DND-41 (cell line): Measurements from ENCODE around the gene DNAJC4.

Experiments used
- ATAC-seq: fragments of 200-7000 bp; cut with Tn5 transposase; 3 replicates; pipeline ENCODE4 v1.9.1; 2021; ENCODE audit warnings: low read depth; ENCODE audit not compliant: insufficient read depth
- DNase-seq: peaks from one replicate; pipeline ENCODE4 v3.0.0-alpha.2; 2020
- H2AFZ ChIP-seq: 2 replicates; pipeline ENCODE4 v1.6.0; 2012; ENCODE audit warnings: low read depth, low read length
- H3K27ac ChIP-seq: 2 replicates; pipeline ENCODE4 v1.5.1; 2012; ENCODE audit warnings: low read length, inconsistent platforms
- H3K27me3 ChIP-seq: fragments of 200-600 bp; sonication (generic); 2 replicates; pipeline ENCODE4 v1.6.0; 2012; ENCODE audit warnings: low read length, mild to moderate bottlenecking, inconsistent platforms; ENCODE audit not compliant: insufficient read depth, poor library complexity
- H3K36me3 ChIP-seq: 2 replicates; pipeline ENCODE4 v1.5.1; 2012; ENCODE audit warnings: low read length, inconsistent platforms; ENCODE audit not compliant: insufficient read depth
- H3K4me1 ChIP-seq: 2 replicates; pipeline ENCODE4 v1.5.1; 2012; ENCODE audit warnings: mild to moderate bottlenecking, low read length; ENCODE audit not compliant: insufficient read depth
- H3K4me2 ChIP-seq: 2 replicates; pipeline ENCODE4 v1.6.0; 2012; ENCODE audit warnings: mild to moderate bottlenecking, moderate library complexity, low read length, inconsistent platforms; ENCODE audit not compliant: insufficient read depth
- H3K4me3 ChIP-seq, 2 experiments: fragments of 200-600 bp in 1 of 2; shearing (Covaris generic) in 1 of 2; 2 replicates each; pipeline ENCODE4 v1.5.1; 2012 to 2016; ENCODE audit warnings: inconsistent platforms in 2 of 2, low read length in 2 of 2, mild to moderate bottlenecking in 2 of 2, low read depth in 1 of 2, moderate library complexity in 1 of 2
- H3K79me2 ChIP-seq: 2 replicates; pipeline ENCODE4 v1.6.0; 2012; ENCODE audit warnings: low read length, inconsistent platforms; ENCODE audit not compliant: insufficient read depth
- H3K9ac ChIP-seq: 2 replicates; pipeline ENCODE4 v1.6.0; 2012; ENCODE audit warnings: low read depth, mild to moderate bottlenecking, inconsistent platforms, low read length, moderate library complexity
- H3K9me3 ChIP-seq: 2 replicates; pipeline ENCODE4 v1.5.1; 2012; ENCODE audit warnings: low read length, moderate library complexity, mild to moderate bottlenecking, inconsistent platforms; ENCODE audit not compliant: insufficient read depth, severe bottlenecking
- H4K20me1 ChIP-seq: 2 replicates; pipeline ENCODE4 v1.6.0; 2012; ENCODE audit warnings: low read length; ENCODE audit not compliant: insufficient read depth
- CTCF ChIP-seq: IDR thresholded peaks from 2 replicates; pipeline ENCODE4 v1.5.1; 2012; ENCODE audit warnings: borderline replicate concordance, low read length, moderate library complexity, mild to moderate bottlenecking; ENCODE audit not compliant: poor library complexity, severe bottlenecking; ENCODE audit errors: extremely low read depth
- EZH2 ChIP-seq: IDR thresholded peaks from 3 replicates; pipeline ENCODE4 v1.6.1; 2012; ENCODE audit warnings: borderline replicate concordance, low read depth, mild to moderate bottlenecking, moderate library complexity, low read length, inconsistent platforms; ENCODE audit not compliant: severe bottlenecking

DNAJC4 gene, protein sequence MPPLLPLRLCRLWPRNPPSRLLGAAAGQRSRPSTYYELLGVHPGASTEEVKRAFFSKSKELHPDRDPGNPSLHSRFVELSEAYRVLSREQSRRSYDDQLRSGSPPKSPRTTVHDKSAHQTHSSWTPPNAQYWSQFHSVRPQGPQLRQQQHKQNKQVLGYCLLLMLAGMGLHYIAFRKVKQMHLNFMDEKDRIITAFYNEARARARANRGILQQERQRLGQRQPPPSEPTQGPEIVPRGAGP

DNA sequence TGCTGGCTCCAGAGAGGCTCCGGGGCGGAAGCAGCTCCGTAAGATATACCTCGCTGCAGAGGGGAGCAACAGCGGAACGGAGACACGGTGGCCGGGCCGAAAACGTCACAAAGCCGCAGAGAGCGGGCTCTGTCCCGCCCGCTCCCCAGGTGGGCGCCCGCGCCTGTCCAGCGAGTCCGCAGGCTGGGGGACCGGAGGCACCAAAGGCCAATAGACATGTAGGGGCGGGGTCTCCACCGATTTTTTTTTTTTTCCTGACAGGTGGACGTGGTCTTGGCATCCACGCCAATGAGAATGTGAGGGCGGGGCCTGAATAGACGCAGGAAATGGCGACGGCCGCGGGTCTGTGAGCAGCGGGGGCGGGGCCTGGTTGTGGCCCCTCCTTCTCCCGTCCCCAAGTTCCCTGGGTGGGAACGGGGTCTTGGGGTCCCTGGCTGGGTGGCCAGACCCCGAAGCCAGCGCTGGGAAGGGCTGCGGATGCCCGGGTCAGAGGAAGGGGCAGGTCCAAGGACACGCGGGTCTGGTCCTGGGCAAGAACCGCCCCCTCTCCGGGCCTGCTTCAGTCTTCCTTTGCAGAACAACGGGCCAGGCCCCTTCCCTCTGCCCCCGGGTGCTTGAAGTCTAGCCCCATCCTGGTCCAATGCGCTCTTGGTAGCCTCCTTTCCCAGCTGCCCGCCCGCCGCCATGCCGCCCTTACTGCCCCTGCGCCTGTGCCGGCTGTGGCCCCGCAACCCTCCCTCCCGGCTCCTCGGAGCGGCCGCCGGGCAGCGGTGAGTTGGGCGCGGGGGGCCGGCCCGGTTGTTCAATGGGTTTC lies at the start of gene DNAJC4:
TSS of gene DNAJC4 (plus strand) at position 378 of the 814 bp plus-strand sequence. CDS start at position 685, 307 bp downstream.
- TF ChIP-seq EZH2 = no peak
- TF ChIP-seq CTCF = no peak
- Histone ChIP-seq H3K9ac (peak within 1 kb of the TSS; percentile 78), H2AFZ (peak within 1 kb of the TSS; percentile 78), H3K27me3 (no peaks in the 10 kb centered on the region), H3K79me2 (peaks cover 32% of the 10 kb centered on the region), H4K20me1 (peaks cover 5% of the 10 kb centered on the region), H3K4me3 (peak within 1 kb of the TSS; percentile 53 to 64), H3K36me3 (peaks cover 3% of the 10 kb centered on the region; the same call in 1 of the 2 replicates), H3K4me2 (peak within 1 kb of the TSS; percentile 95), H3K27ac (peak within 1 kb of the TSS; percentile 75), H3K9me3 (no peaks in the 10 kb centered on the region), H3K4me1 (peaks cover 76% of the 10 kb centered on the region)
- DNase-seq (peak; percentile 92), ATAC-seq (peak; percentile 57)

- Histone ChIP-seq H3K79me2 (peaks cover 23% of the 10 kb centered on the region), H3K27me3 (no peaks in the 10 kb centered on the region), H3K36me3 (peaks cover 8% of the 10 kb centered on the region), H3K9ac (no peak overlapping the region), H4K20me1 (peaks cover 2% of the 10 kb centered on the region; the same call in 1 of the 2 replicates), H3K4me3 (no peak overlapping the region), H3K4me2 (no peak overlapping the region), H3K27ac (no peak overlapping the region), H3K4me1 (peaks cover 26% of the 10 kb centered on the region), H2AFZ (no peak overlapping the region), H3K9me3 (no peaks in the 10 kb centered on the region)
- TF ChIP-seq CTCF = no peak
- no peak for TF ChIP-seq EZH2
- DNase-seq (no peak), ATAC-seq (no peak)
Measured at GRCh38 chr11:64180891-64181290, 49.5 kb upstream of the DNAJC4 start.

GRCh38 chr11:64181506-64182411 lies 48.6 kb upstream of the DNAJC4 start:
- DNase-seq (no peak), ATAC-seq (no peak)
- Histone ChIP-seq H3K4me3 (no peak overlapping the region), H3K9me3 (no peaks in the 10 kb centered on the region), H3K79me2 (peaks cover 23% of the 10 kb centered on the region), H3K36me3 (peaks cover 8% of the 10 kb centered on the region), H3K9ac (no peak overlapping the region), H3K4me2 (peak overlapping the region; percentile 18; the same call in 1 of the 2 replicates), H3K4me1 (peaks cover 26% of the 10 kb centered on the region), H2AFZ (no peak overlapping the region), H3K27ac (no peak overlapping the region), H3K27me3 (no peaks in the 10 kb centered on the region), H4K20me1 (peaks cover 2% of the 10 kb centered on the region; the same call in 1 of the 2 replicates)
- no peak for TF ChIP-seq EZH2
- no peak for TF ChIP-seq CTCF
